ENCODE data around the gene BAIAP2.

- TF ChIP-seq CTCF (IDR thresholded peaks at IDR 0.05), result no peak
- no peak for TF ChIP-seq POLR2A (IDR thresholded peaks at IDR 0.05)
These were observed 37.1 kb downstream of the BAIAP2 start for GRCh38 chr17:81071761-81072741.
